HG02840 (cell line): Measurements from ENCODE around the gene CLIC6.
"Not testable (repeated sequence)": the region's sequence is repeated elsewhere in the genome, so short reads cannot be mapped to it uniquely, and the experiment has no call there.

ENCODE experiments used
- ATAC-seq: cut with Tn5 transposase; IDR thresholded peaks from one replicate; pipeline ENCODE4 v1.9.1; 2021; ENCODE audit warnings: mild to moderate bottlenecking, moderate library complexity, moderate number of reproducible peaks; ENCODE audit not compliant: unreplicated experiment, low FRiP score

The CLIC6 gene

GRCh38 chr21:34690793-34691175, 22.0 kb downstream of the CLIC6 start:
- ATAC-seq, result no peak

GRCh38 chr21:34691390-34692032, 22.7 kb downstream of the CLIC6 start:
- ATAC-seq, result no peak

GRCh38 chr21:34692458-34693020, 23.7 kb downstream of the CLIC6 start:
- ATAC-seq, result no peak

- ATAC-seq, result no peak
Observed at GRCh38 chr21:34693192-34693810, 24.5 kb downstream of the CLIC6 start.

- peak; percentile 89 for ATAC-seq
Observed at GRCh38 chr21:34695434-34695833, 26.6 kb downstream of the CLIC6 start.

GRCh38 chr21:34696121-34696520, 27.3 kb downstream of the CLIC6 start:
- no peak for ATAC-seq

- no peak for ATAC-seq
Observed at GRCh38 chr21:34697826-34698225, 29.0 kb downstream of the CLIC6 start.

GRCh38 chr21:34698270-34699015, 29.6 kb downstream of the CLIC6 start:
- no peak for ATAC-seq

GRCh38 chr21:34700605-34701004, 31.8 kb downstream of the CLIC6 start:
- ATAC-seq, result no peak

GRCh38 chr21:34701726-34702125, 32.9 kb downstream of the CLIC6 start:
- ATAC-seq, result no peak

- ATAC-seq, result no peak
Observed at GRCh38 chr21:34702341-34703170, 33.8 kb downstream of the CLIC6 start.

- ATAC-seq, result no peak
Observed at GRCh38 chr21:34703571-34703970, 34.8 kb downstream of the CLIC6 start.

- ATAC-seq, result no peak
Observed at GRCh38 chr21:34704119-34704518, 35.3 kb downstream of the CLIC6 start.

- ATAC-seq, result no peak
Observed at GRCh38 chr21:34705011-34705410, 36.2 kb downstream of the CLIC6 start.

GRCh38 chr21:34706337-34706736, 37.5 kb downstream of the CLIC6 start:
- no peak for ATAC-seq

GRCh38 chr21:34707876-34708325, 39.1 kb downstream of the CLIC6 start:
- peak; percentile 85 for ATAC-seq

- no peak for ATAC-seq
Observed at GRCh38 chr21:34713621-34714020, 44.8 kb downstream of the CLIC6 start.

- ATAC-seq, result no peak
Observed at GRCh38 chr21:34715518-34715917, 46.7 kb downstream of the CLIC6 start.

- no peak for ATAC-seq
Observed at GRCh38 chr21:34715985-34716596, 47.3 kb downstream of the CLIC6 start.

- not testable (repeated sequence) for ATAC-seq
Observed at GRCh38 chr21:34718529-34718928, 49.7 kb downstream of the CLIC6 start.
